A549 (cell line): Measurements from ENCODE around the gene C2orf42.

Source experiments
- ATOH8 ChIP-seq: fragments of 250-450 bp; sonication (Bioruptor Pico); IDR thresholded peaks from 2 replicates; pipeline ENCODE4 v1.5.0; 2020; ENCODE audit warnings: low read depth, mild to moderate bottlenecking, moderate library complexity
- CTCF ChIP-seq: fragments of >200 bp; sonication (Bioruptor Twin); formaldehyde crosslinking; IDR thresholded peaks from 3 replicates; pipeline ENCODE4 v1.5.1; 2016
- ELK1 ChIP-seq: fragments of 150-350 bp; IDR thresholded peaks from 2 replicates; pipeline ENCODE4 v1.6.1; 2014; ENCODE audit warnings: low read depth, mild to moderate bottlenecking, low read length
- EP300 ChIP-seq, 2 experiments: fragments of >200 bp; sonication (Bioruptor Twin); formaldehyde crosslinking; IDR thresholded peaks; 2 replicates in 1 of 2; 3 replicates in 1 of 2; pipeline ENCODE4 v1.6.1; 2016 to 2017
- HMGXB4 ChIP-seq: fragments of 250-450 bp; sonication (Bioruptor Pico); IDR thresholded peaks from 2 replicates; pipeline ENCODE4 v1.5.0; 2021; ENCODE audit warnings: mild to moderate bottlenecking, moderate library complexity, borderline replicate concordance
- JUN ChIP-seq, 2 experiments: fragments of >200 bp; sonication (Bioruptor Twin); formaldehyde crosslinking; IDR thresholded peaks; 2 replicates in 1 of 2; 3 replicates in 1 of 2; pipeline ENCODE4 v1.6.1; 2016 to 2017
- KDM1A ChIP-seq: fragments of 200-600 bp; sonication (generic); IDR thresholded peaks from 2 replicates; pipeline ENCODE4 v1.6.1; 2016; ENCODE audit warnings: low read depth, mild to moderate bottlenecking
- MAX ChIP-seq: IDR thresholded peaks from 2 replicates; pipeline ENCODE4 v1.6.1; 2012
- MYC ChIP-seq: IDR thresholded peaks from 2 replicates; pipeline ENCODE4 v1.6.1; 2012; ENCODE audit warnings: mild to moderate bottlenecking, inconsistent platforms, low read length, improper control_type of control experiment, borderline replicate concordance
- POLR2A ChIP-seq: IDR thresholded peaks from 2 replicates; pipeline ENCODE4 v1.6.1; 2012; ENCODE audit warnings: mild to moderate bottlenecking, low read length
- RAD21 ChIP-seq, 2 experiments: fragments of >200 bp in 1 of 2; sonication (Bioruptor Twin) in 1 of 2; formaldehyde crosslinking in 1 of 2; IDR thresholded peaks in 1 of 2; conservative IDR thresholded peaks in 1 of 2; 2 replicates in 1 of 2; 3 replicates in 1 of 2; pipeline ENCODE4 v1.6.1; 2012 to 2018; ENCODE audit warnings: inconsistent platforms in 1 of 2
- REST ChIP-seq: fragments of 200-600 bp; sonication (generic); IDR thresholded peaks from 2 replicates; pipeline ENCODE4 v1.6.1; 2016; ENCODE audit warnings: antibody characterized with exemption, mild to moderate bottlenecking, moderate library complexity
- RFX5 ChIP-seq: fragments of 450-650 bp; IDR thresholded peaks from 2 replicates; pipeline ENCODE4 v1.7.1; 2014; ENCODE audit warnings: antibody characterized with exemption, mild to moderate bottlenecking, moderate library complexity
- USF2 ChIP-seq: fragments of 450-650 bp; IDR thresholded peaks from 2 replicates; pipeline ENCODE4 v1.6.1; 2014; ENCODE audit warnings: antibody characterized with exemption

- peak; percentile 99 for TF ChIP-seq CTCF
- TF ChIP-seq KDM1A = no peak
- peak; percentile 73 for TF ChIP-seq RFX5
- TF ChIP-seq ELK1 = 0 out of 2 replicates have a peak, but pooled peaks have one; percentile 33
- TF ChIP-seq JUN (IDR thresholded peaks at IDR 0.05) = peak; percentile 69 to 88
- no peak for TF ChIP-seq ATOH8 (CRISPR knock-in tag)
- no peak for TF ChIP-seq HMGXB4 (CRISPR knock-in tag)
- TF ChIP-seq MYC = peak; percentile 80
- peak; percentile 25 to 43; a peak in 1 of 5 replicates for TF ChIP-seq EP300 (IDR thresholded peaks at IDR 0.05)
- TF ChIP-seq POLR2A = peak; percentile 79
- peak; percentile 98 to 100 for TF ChIP-seq RAD21 (conservative IDR thresholded peaks at IDR 0.05 in 1 of 2, IDR thresholded peaks at IDR 0.05 in 1 of 2)
- peak; percentile 98 for TF ChIP-seq MAX
- peak; percentile 87 for TF ChIP-seq USF2
- peak; percentile 49; the same call in 1 of the 2 replicates for TF ChIP-seq REST
Measured at GRCh38 chr2:70142590-70143313, 48.1 kb downstream of the C2orf42 start.
